WI38 (cell line): Measurements from ENCODE around the gene DPF3.

Experiments used
- H3K4me3 ChIP-seq: 2 replicates; pipeline ENCODE4 v1.5.1; 2011; ENCODE audit warnings: low read depth, mild to moderate bottlenecking, control low read depth, low read length
- TF ChIP-seq, protein P1 (sequence below): IDR thresholded peaks from 2 replicates; pipeline ENCODE4 v1.5.1; 2012; ENCODE audit warnings: low read depth, mild to moderate bottlenecking, control low read depth, low read length

Gene DPF3

DNA sequence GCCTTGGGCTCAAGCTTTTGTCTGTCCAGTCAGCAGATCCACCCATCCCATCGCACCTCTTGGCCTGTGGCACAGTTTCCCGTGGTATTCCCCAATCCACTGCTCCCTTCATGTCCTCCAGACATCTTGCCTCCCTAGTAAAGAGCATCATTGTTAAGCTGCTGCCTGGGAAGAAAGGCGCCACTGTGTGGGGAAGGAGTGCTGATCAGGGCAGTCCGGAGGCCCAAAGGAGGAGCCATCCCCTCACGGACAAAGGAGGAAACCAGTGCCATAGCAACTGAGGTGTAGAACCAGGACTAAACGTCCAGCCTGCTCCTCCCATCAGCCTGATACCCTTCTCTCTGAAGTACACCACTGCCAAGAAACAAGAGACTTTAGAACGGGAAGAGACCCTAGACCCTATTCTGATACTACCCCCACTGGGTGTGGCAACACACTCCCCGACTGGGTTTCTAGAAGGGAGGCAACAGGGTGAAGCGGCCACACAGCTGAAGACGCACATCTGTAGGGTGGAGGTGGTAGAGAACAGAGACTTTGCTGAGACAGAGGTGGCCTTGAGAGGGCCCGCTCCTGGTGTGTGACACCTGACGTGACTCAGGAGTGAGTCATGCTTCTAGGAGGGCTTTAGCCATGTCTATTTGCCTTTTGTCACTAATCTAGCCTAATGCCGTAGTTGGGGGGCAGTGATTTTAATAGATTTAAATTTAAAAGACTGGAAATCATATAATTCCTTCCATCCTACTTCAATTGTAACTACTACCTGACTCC lies 185.0 kb downstream of the DPF3 start:
- no peak overlapping the region for H3K4me3 ChIP-seq
- TF ChIP-seq, protein P1, sequence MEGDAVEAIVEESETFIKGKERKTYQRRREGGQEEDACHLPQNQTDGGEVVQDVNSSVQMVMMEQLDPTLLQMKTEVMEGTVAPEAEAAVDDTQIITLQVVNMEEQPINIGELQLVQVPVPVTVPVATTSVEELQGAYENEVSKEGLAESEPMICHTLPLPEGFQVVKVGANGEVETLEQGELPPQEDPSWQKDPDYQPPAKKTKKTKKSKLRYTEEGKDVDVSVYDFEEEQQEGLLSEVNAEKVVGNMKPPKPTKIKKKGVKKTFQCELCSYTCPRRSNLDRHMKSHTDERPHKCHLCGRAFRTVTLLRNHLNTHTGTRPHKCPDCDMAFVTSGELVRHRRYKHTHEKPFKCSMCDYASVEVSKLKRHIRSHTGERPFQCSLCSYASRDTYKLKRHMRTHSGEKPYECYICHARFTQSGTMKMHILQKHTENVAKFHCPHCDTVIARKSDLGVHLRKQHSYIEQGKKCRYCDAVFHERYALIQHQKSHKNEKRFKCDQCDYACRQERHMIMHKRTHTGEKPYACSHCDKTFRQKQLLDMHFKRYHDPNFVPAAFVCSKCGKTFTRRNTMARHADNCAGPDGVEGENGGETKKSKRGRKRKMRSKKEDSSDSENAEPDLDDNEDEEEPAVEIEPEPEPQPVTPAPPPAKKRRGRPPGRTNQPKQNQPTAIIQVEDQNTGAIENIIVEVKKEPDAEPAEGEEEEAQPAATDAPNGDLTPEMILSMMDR, result no peak

DNA sequence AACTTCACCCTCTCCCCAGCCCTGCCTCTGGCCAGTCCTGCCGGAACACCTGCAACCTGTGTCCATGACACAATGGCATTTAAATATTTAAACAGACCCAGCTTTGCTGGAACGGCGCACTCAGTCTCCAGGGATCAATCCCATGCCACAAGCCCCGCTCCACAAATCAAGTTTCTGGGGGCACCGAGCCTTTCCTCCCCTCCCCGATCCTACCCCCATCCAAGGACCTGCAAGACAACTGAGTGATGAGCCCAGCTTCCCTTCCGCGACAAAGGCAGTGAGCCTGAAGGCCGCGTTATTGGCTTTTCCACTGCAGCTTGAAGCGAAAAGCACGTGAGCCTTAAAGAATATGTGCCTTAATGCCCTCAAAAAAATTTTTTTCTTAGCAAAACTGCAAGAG lies 185.7 kb downstream of the DPF3 start:
- no peak overlapping the region for H3K4me3 ChIP-seq
- TF ChIP-seq, protein P1, result no peak

DNA sequence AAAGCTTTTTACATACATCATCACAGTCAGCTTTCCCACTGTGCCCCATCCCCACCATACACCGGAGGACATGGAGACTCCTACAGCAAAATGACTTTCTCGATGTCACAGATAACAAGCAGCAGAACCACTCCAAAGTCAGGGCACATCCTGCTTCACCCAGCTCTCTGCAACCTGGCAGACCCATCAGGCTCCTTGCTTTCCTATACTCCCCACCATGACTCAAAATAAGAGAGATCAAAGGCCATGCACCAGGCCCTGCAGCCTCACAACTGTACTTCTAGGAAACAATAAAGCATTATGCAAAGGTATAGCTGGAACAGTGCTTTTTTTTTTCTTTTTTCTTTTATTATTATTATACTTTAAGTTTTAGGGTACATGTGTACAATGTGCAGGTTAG lies 187.4 kb downstream of the DPF3 start:
- no peak overlapping the region for H3K4me3 ChIP-seq
- TF ChIP-seq, protein P1, result no peak

DNA sequence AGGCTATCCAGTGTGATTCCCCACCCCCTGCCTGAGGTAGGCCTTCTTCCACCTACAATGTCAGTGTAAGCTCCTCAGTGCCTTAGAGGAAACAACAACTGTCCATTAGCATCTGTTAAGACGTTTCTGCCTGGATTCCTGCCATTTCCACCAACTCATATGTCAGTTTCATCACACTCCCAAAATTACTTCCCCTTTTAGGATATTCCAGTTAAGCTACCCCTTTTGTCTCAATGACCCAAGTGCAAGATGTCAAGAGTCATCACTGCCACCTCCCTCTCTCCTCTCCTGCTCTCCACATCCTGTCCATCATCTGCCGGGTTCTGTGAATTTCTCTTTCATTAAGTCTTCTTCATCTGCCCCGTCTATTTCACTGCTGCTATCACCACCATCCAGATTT lies 189.4 kb downstream of the DPF3 start:
- TF ChIP-seq, protein P1, result no peak
- H3K4me3 ChIP-seq, result no peak overlapping the region

DNA sequence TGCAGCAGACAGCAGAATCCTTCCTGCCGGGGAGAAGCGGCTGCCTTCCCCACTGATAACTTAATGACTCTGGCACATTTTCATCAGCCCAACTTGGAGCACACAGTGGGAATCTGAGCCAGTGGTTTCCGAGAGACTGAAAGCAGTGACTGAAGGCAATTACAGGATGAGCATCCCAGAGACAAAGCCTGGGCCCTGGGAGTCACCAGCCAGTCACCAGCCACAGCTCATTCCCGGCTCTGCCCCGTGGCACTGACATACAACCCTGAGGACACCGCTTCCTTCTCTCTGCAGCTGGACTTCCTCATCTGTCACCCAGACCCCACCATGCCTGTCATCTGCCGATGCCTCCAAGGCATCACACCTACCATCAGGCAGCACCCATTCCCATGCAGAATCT lies 192.3 kb downstream of the DPF3 start:
- TF ChIP-seq, protein P1, result no peak
- no peak overlapping the region for H3K4me3 ChIP-seq

DNA sequence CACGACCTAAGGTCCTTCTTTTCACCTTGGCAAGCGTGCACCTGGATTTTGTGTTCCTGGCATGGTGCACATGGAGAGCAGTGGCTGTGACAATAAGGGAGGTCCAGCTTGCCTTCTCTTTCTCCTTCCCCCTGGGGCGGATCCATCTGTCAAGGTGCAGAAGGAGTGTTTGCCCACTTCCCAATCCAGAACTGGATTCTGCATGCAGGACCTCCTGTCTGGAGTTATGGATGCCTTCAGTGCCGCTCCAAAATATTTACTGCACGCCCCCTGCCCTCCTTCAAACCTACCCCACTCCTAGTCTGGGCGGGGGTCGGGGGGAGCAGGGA lies 192.7 kb downstream of the DPF3 start:
- TF ChIP-seq, protein P1, result no peak

DNA sequence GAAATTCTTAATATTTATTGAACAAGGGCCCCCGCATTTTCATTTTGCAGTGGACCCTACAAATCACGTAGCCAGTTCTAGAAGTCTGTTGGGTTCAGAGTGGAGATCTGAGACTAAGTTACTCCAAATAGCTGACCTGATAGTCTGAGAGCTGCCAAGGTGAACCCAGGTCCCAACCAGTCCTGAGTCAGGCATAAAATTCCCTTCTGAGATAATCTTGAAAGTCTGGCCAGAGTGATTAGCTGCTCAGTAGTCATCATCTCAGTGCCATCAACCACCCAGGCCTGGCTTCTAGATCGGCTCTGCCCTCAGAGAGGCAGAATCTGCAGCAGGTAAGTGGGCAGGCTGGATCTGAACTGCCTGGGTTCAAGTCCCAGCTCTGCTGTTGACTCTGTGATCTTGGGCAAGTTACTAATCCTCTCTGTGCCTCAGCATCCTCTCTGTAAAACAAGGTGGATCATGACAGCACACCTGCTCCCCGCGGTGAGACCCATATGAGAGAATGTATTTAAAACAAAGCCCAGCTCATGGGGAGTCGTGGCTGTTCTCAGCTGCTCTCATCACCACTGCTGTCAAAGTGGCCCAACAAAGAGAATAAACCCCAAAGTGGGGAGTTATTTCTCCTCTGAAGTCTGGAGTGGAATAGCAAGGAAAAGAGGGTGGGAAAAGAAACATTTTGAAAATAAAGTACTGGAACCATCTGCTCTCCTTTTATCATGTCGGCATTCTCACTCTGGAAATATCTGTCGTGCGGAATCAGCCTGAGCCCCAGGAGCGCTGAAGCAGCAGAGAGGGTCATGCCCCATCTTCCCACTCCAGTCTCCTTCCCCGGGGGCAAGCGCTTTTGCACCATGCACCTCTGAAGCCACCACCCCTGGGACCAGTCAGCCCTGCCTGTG lies 193.3 kb downstream of the DPF3 start:
- H3K4me3 ChIP-seq, result no peak overlapping the region
- TF ChIP-seq, protein P1, result no peak

More for the DNA sequence above, 192.7 kb downstream of the DPF3 start:
- H3K4me3 ChIP-seq, result no peak overlapping the region
